Psoas muscle (tissue), 8 donors: ENCODE results near the gene SLC25A41. TPM values are rescaled to one million over a fixed set of nuclear protein-coding genes. Genes with fewer than 3 reads are reported as not detected.

ENCODE experiments used
- ATAC-seq, 4 donors: fragments of 200-7000 bp; cut with Tn5 transposase; one replicate each; pipeline ENCODE4 v1.9.1; 2020; ENCODE audit warnings: moderate library complexity in 3 of 4, mild to moderate bottlenecking in 2 of 4
- DNase-seq, 2 donors: peaks; one replicate each; pipeline ENCODE4 v3.0.0-alpha.2; 2020
- H3K27ac ChIP-seq: fragments of 200-600 bp; one replicate; pipeline ENCODE4 v1.8.0; 2022
- H3K27me3 ChIP-seq, 3 donors: fragments of 200-600 bp in 1 of 3; one replicate each; pipeline versions ENCODE4 v1.6.1 to v1.8.0; 2013 to 2022; ENCODE audit warnings: low read length in 2 of 3, mild to moderate bottlenecking in 2 of 3, moderate library complexity in 1 of 3; ENCODE audit not compliant: insufficient read depth in 3 of 3
- H3K36me3 ChIP-seq, 2 donors: fragments of 200-600 bp in 1 of 2; one replicate each; pipeline versions ENCODE4 v1.6.1 to v1.8.0; 2013 to 2022; ENCODE audit warnings: low read depth in 1 of 2, mild to moderate bottlenecking in 1 of 2, moderate library complexity in 1 of 2; ENCODE audit not compliant: insufficient read depth in 1 of 2
- H3K4me1 ChIP-seq: fragments of 200-600 bp; one replicate; pipeline ENCODE4 v1.8.0; 2022
- H3K4me3 ChIP-seq: fragments of 200-600 bp; one replicate; pipeline ENCODE4 v1.8.0; 2022; ENCODE audit warnings: mild to moderate bottlenecking
- H3K9me3 ChIP-seq: fragments of 200-600 bp; one replicate; pipeline ENCODE4 v1.8.0; 2022
- WGBS, 3 donors: extraction: QIAGEN DNeasy Blood & Tissue Kit; methylation state at CpG; one replicate each; pipeline versions ENCODE4 v1.1.6 to v1.1.7; 2013; 5-methylcytosine and 5-hydroxymethylcytosine counted together
- intact Hi-C, 2 donors: fragments of 100-400 bp; cut with DNase I; formaldehyde crosslinking; loops; one replicate each; pipeline versions ENCODE4 v1.11.0 to v1.14.2; 2022
- polyA plus RNA-seq, 3 donors: library from polyadenylated mRNA; stranded (reverse); fragments of 200-250 nt; gene quantifications; one replicate each; pipeline ENCODE4 v1.2.3, GENCODE V29; 2013
- total RNA-seq, 4 donors: library from RNA; stranded (reverse); fragmentation: NEBNext Ultra II Directional in 2 of 4; extraction: Animal tissue kit (Norgen Biotek cat#: 25700) in 2 of 4; gene quantifications; one replicate each; pipeline versions ENCODE4 v1.2.1 to v1.2.4, GENCODE V29; 2021 to 2023
- TF ChIP-seq, protein P1 (sequence below): fragments of 200-600 bp; IDR thresholded peaks from one replicate; pipeline ENCODE4 v1.8.0; 2022; ENCODE audit warnings: antibody characterized with exemption
- donor health status: healthy with polysubstance abuse.
- donor health status: DM: no; HTN: no; CAD: no; lungs with moderate emphysema.
- donor health status: Bipolar disorder and iron deficiency.
- donor health status: healthy.
- donor health status: DM: yes; HTN: yes; CAD: no.
- donor health status: DM: no; HTN: no; CAD: no.
- donor health status: DM: no; HTN: no; CAD: no.
- donor health status: DM: yes; HTN: yes; CAD: no.

Gene SLC25A41
- total and polyA plus RNA-seq, 7 donors = 0.07 to 0.60 (median 0.44) TPM; not detected in 1

GRCh38 chr19:6471076-6471475, 37.5 kb upstream of the SLC25A41 start:
- intact Hi-C loops = no loop called here
- no peaks in the 10 kb centered on the region for H3K9me3 ChIP-seq
- H3K27me3 ChIP-seq = peaks cover 0 to 35% (median 18%) of the 10 kb centered on the region in 3 donors
- TF ChIP-seq, protein P1, sequence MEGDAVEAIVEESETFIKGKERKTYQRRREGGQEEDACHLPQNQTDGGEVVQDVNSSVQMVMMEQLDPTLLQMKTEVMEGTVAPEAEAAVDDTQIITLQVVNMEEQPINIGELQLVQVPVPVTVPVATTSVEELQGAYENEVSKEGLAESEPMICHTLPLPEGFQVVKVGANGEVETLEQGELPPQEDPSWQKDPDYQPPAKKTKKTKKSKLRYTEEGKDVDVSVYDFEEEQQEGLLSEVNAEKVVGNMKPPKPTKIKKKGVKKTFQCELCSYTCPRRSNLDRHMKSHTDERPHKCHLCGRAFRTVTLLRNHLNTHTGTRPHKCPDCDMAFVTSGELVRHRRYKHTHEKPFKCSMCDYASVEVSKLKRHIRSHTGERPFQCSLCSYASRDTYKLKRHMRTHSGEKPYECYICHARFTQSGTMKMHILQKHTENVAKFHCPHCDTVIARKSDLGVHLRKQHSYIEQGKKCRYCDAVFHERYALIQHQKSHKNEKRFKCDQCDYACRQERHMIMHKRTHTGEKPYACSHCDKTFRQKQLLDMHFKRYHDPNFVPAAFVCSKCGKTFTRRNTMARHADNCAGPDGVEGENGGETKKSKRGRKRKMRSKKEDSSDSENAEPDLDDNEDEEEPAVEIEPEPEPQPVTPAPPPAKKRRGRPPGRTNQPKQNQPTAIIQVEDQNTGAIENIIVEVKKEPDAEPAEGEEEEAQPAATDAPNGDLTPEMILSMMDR = no peak
- DNase-seq (no peak), ATAC-seq (no peak)
- no peak overlapping the region for H3K27ac ChIP-seq
- 74 to 84% (median 74%) methylated on average over 14 of the region's 14 CpGs for WGBS, 3 donors
- H3K4me3 ChIP-seq = no peak overlapping the region
- H3K36me3 ChIP-seq = no peaks in the 10 kb centered on the region
- no peaks in the 10 kb centered on the region for H3K4me1 ChIP-seq

DNA sequence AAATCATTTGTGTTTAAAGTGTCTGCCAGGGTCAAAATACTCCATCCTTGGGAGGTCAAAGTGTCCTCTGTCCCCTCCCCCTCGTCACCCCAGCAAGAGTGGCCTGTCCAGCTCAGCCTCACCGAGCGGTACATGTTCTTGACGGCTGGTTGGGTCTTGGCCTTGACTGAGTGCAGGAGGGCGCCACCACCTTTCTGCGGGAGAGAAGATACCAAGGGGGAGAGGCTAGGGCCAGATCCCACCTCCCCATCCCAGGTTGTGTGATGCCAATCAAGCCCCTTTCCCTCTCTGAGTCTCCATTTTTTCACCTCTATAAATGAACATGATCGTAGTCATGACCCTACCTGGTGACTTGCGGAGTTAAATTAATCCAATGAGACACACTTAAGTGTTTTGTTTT, 36.6 kb upstream of the SLC25A41 start:
- DNase-seq (no peak), ATAC-seq (no peak)
- Histone ChIP-seq H3K9me3 (no peaks in the 10 kb centered on the region), H3K4me3 (no peak overlapping the region), H3K36me3 (no peaks in the 10 kb centered on the region), H3K4me1 (no peaks in the 10 kb centered on the region), H3K27ac (no peak overlapping the region), H3K27me3 (peaks cover 0 to 30% (median 13%) of the 10 kb centered on the region in 3 donors)
- intact Hi-C loops = no loop called here
- TF ChIP-seq, protein P1 = no peak
- 59 to 68% (median 63%) methylated on average over 8 of the region's 8 CpGs for WGBS, 3 donors

GRCh38 chr19:6467384-6467783, 33.8 kb upstream of the SLC25A41 start:
- TF ChIP-seq, protein P1 = no peak
- no peak overlapping the region for H3K4me3 ChIP-seq
- intact Hi-C loops = no loop called here
- no peaks in the 10 kb centered on the region for H3K4me1 ChIP-seq
- DNase-seq (no peak), ATAC-seq (no peak)
- no peak overlapping the region for H3K27ac ChIP-seq
- peaks cover 0 to 39% (median 16%) of the 10 kb centered on the region in 3 donors for H3K27me3 ChIP-seq
- H3K9me3 ChIP-seq = no peaks in the 10 kb centered on the region
- 59 to 67% (median 61%) methylated on average over 8 of the region's 8 CpGs for WGBS, 3 donors
- H3K36me3 ChIP-seq = no peaks in the 10 kb centered on the region

DNA sequence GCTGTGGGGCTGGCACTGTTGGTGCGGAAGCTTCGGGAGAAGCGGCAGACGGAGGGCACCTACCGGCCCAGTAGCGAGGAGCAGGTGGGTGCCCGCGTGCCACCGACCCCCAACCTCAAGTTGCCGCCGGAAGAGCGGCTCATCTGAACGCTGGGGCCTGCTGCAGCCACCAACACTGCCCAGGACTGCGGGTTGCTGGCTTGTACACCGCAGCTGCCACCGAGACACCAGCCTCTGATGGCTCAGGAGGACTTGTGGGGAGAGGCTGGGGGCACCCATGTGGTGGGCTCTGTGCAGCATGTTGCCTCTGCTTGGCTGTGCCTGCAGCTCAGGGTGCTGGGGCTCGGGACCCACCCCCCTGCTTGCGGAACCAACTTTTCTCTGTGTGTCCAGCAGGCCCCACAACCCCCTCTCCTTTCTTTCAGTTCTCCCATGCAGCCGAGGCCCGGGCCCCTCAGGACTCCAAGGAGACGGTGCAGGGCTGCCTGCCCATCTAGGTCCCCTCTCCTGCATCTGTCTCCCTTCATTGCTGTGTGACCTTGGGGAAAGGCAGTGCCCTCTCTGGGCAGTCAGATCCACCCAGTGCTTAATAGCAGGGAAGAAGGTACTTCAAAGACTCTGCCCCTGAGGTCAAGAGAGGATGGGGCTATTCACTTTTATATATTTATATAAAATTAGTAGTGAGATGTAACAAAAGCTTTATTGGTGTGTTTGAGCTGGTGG, 33.1 kb upstream of the SLC25A41 start:
- intact Hi-C loops = no loop called here
- H3K4me3 ChIP-seq = no peak overlapping the region
- WGBS, 3 donors = 79 to 82% (median 80%) methylated on average over 21 of the region's 21 CpGs

More for the DNA sequence above, 33.1 kb upstream of the SLC25A41 start:
- Histone ChIP-seq H3K27ac (no peak overlapping the region), H3K27me3 (peaks cover 0 to 39% (median 16%) of the 10 kb centered on the region in 3 donors), H3K4me1 (no peaks in the 10 kb centered on the region), H3K36me3 (no peaks in the 10 kb centered on the region), H3K9me3 (no peaks in the 10 kb centered on the region)
- ATAC-seq (no peak), DNase-seq (no peak)
- TF ChIP-seq, protein P1 = no peak
